Transverse colon (tissue), 4 donors: ENCODE measurements around the gene PKIG. TPM values are rescaled to one million over a fixed set of nuclear protein-coding genes. Genes with fewer than 3 reads are reported as not detected.

Source experiments
- DNase-seq: peaks from one replicate; pipeline ENCODE4 v3.0.0-alpha.2; 2019
- H3K27ac ChIP-seq, 4 donors: fragments of 200-600 bp; sonication (generic); 2 replicates each; pipeline ENCODE4 v1.5.1; 2016 to 2018; ENCODE audit warnings: inconsistent platforms in 4 of 4
- H3K27me3 ChIP-seq: fragments of 200-600 bp; sonication (generic); 2 replicates; pipeline ENCODE4 v1.5.1; 2017; ENCODE audit warnings: inconsistent platforms
- H3K36me3 ChIP-seq, 4 donors: fragments of 200-600 bp; sonication (generic); 2 replicates each; pipeline ENCODE4 v1.5.1; 2017 to 2019; ENCODE audit warnings: inconsistent platforms in 4 of 4
- H3K4me1 ChIP-seq, 4 donors: fragments of 200-600 bp; sonication (generic); 2 replicates each; pipeline ENCODE4 v1.5.1; 2017 to 2020; ENCODE audit warnings: inconsistent platforms in 4 of 4
- H3K4me3 ChIP-seq, 4 donors: fragments of 200-600 bp; sonication (generic); 1 replicate in 1 of 4; 2 replicates in 3 of 4; pipeline versions ENCODE4 v1.5.1 to v1.6.1; 2017 to 2019; ENCODE audit warnings: inconsistent platforms in 4 of 4
- H3K9me3 ChIP-seq, 2 donors: fragments of 200-600 bp; sonication (generic); 2 replicates each; pipeline ENCODE4 v1.5.1; 2017 to 2019; ENCODE audit warnings: inconsistent platforms in 2 of 2
- CTCF ChIP-seq, 5 experiments: fragments of 200-600 bp in 3 of 5; fragments of 450-650 bp in 2 of 5; sonication (generic) in 3 of 5; IDR thresholded peaks; 1 replicate in 2 of 5; 2 replicates in 3 of 5; pipeline ENCODE4 v1.5.1; 2016 to 2017; ENCODE audit warnings: antibody characterized with exemption in 5 of 5, inconsistent platforms in 3 of 5, mild to moderate bottlenecking in 2 of 5, moderate library complexity in 1 of 5
- EP300 ChIP-seq: sonication (generic); formaldehyde crosslinking; IDR thresholded peaks from one replicate; pipeline ENCODE4 v1.6.1; 2017; ENCODE audit warnings: antibody characterized with exemption, low read depth
- POLR2A ChIP-seq: fragments of 450-650 bp; IDR thresholded peaks from one replicate; pipeline ENCODE4 v1.6.1; 2016; ENCODE audit warnings: antibody characterized with exemption, mild to moderate bottlenecking, moderate library complexity
- POLR2AphosphoS5 ChIP-seq, 3 donors: sonication (generic); formaldehyde crosslinking; IDR thresholded peaks; one replicate each; pipeline ENCODE4 v1.6.1; 2016; ENCODE audit warnings: antibody characterized with exemption in 3 of 3
- WGBS, 2 donors: methylation state at CpG; one replicate each; pipeline ENCODE4 v1.1.5; 2018; ENCODE audit warnings: low coverage in 1 of 2; 5-methylcytosine and 5-hydroxymethylcytosine counted together
- in situ Hi-C, 4 donors: fragments of 200-750 bp; cut with MboI; loops; one replicate each; pipeline versions ENCODE4 v1.15.0 to v1.15.1; 2017; ENCODE audit warnings: low sequenced_read_pairs in 3 of 4, low pct_ligation_motif_present in 1 of 4, low pct_unique_long_range_greater_than_20kb in 1 of 4
- intact Hi-C: fragments of 100-400 bp; cut with DNase I; formaldehyde crosslinking; loops from one replicate; pipeline ENCODE4 v1.15.1; 2023; ENCODE audit warnings: low total_unique reads
- total RNA-seq, 4 donors: library from RNA; depleted of rRNA; stranded (reverse); fragments of >200 nt; gene quantifications; one replicate each; pipeline ENCODE4 v1.1.0, GENCODE V29; 2016

PKIG gene
- total RNA-seq: 100 to 1,000 TPM in 1 of 4 donors, 10 to 100 TPM in 3; 40.8 to 106 (median 80.4) TPM

GRCh38 chr20:44582311-44583025, at the start of gene PKIG:
TSS of gene PKIG (plus strand) at chr20:44582579. CDS start at chr20:44614557, 31,978 bp downstream.
- H3K27me3 ChIP-seq: no peaks in the 10 kb centered on the region
- no peak for TF ChIP-seq CTCF (IDR thresholded peaks at IDR 0.05)
- peak; percentile 58 to 70 (median 66) for TF ChIP-seq POLR2AphosphoS5 (IDR thresholded peaks at IDR 0.05)
- no peak for TF ChIP-seq EP300
- TF ChIP-seq POLR2A: peak; percentile 34
- H3K9me3 ChIP-seq: no peaks in the 10 kb centered on the region
- H3K36me3 ChIP-seq: no peaks in the 10 kb centered on the region
- peak within 1 kb of the TSS in 3 of 4 donors; percentile 13 to 45 (median 20) for H3K4me3 ChIP-seq
- WGBS, 2 donors: 39 to 41% methylated on average over 5 to 6 of the region's 6 CpGs
- H3K27ac ChIP-seq: peak within 1 kb of the TSS; percentile 80 to 87 (median 86)
- H3K4me1 ChIP-seq: peaks cover 14 to 60% (median 38%) of the 10 kb centered on the region in 4 donors
- in situ Hi-C loops (no loop called here), intact Hi-C loops (no loop called here)
- DNase-seq: no peak

GRCh38 chr20:44532981-44533331, 49.4 kb upstream of the PKIG start:
- no peaks in the 10 kb centered on the region for H3K27me3 ChIP-seq
- no peaks in the 10 kb centered on the region for H3K9me3 ChIP-seq
- in situ Hi-C loops: loop anchor here in 2 of 4 donors (10.0 kb wide), 1 partner anchor 72 kb away; no protein-coding TSS in a partner anchor
- peak overlapping the region; percentile 79 to 87 (median 82) for H3K27ac ChIP-seq
- H3K4me3 ChIP-seq: peak overlapping the region in 2 of 4 donors; percentile 65 to 73
- peaks cover 3 to 49% (median 47%) of the 10 kb centered on the region in 4 donors for H3K4me1 ChIP-seq
- no peaks in the 10 kb centered on the region for H3K36me3 ChIP-seq
- no peak for DNase-seq
- 73 to 75% methylated on average over 2 of the region's 2 CpGs for WGBS, 2 donors
- intact Hi-C loops: loop anchor here (5.0 kb wide), 1 partner anchor 204 kb away; no protein-coding TSS in a partner anchor
- TF ChIP-seq CTCF (IDR thresholded peaks at IDR 0.05) (no peak), POLR2AphosphoS5 (IDR thresholded peaks at IDR 0.05) (no peak), EP300 (no peak), POLR2A (no peak)

GRCh38 chr20:44533928-44534327, 48.5 kb upstream of the PKIG start:
- intact Hi-C loops: loop anchor here (5.0 kb wide), 1 partner anchor 203 kb away; no protein-coding TSS in a partner anchor
- H3K27ac ChIP-seq: peak overlapping the region in 2 of 4 donors; percentile 79 to 87
- H3K36me3 ChIP-seq: no peaks in the 10 kb centered on the region
- peaks cover 3 to 54% (median 47%) of the 10 kb centered on the region in 4 donors for H3K4me1 ChIP-seq
- no peaks in the 10 kb centered on the region for H3K27me3 ChIP-seq
- DNase-seq: no peak
- no peak overlapping the region for H3K4me3 ChIP-seq
- 74 to 78% methylated on average over 4 of the region's 4 CpGs for WGBS, 2 donors
- H3K9me3 ChIP-seq: no peaks in the 10 kb centered on the region
- in situ Hi-C loops: loop anchor here in 2 of 4 donors (10.0 kb wide), 1 partner anchor 71 kb away; no protein-coding TSS in a partner anchor
- no peak for TF ChIP-seq POLR2A

GRCh38 chr20:44536175-44536574, 46.2 kb upstream of the PKIG start:
- 37% methylated on average over 2 to 3 of the region's 3 CpGs for WGBS, 2 donors

More at GRCh38 chr20:44536175-44536574, 46.2 kb upstream of the PKIG start:
- H3K4me1 ChIP-seq: peaks cover 2 to 60% (median 48%) of the 10 kb centered on the region in 4 donors
- H3K27me3 ChIP-seq: no peaks in the 10 kb centered on the region
- peak overlapping the region; percentile 60 to 83 (median 80) for H3K27ac ChIP-seq
- no peaks in the 10 kb centered on the region for H3K36me3 ChIP-seq
- in situ Hi-C loops (loop anchor here in 2 of 4 donors (10.0 kb wide), 1 partner anchor 69 kb away; no protein-coding TSS in a partner anchor), intact Hi-C loops (no loop called here)
- TF ChIP-seq POLR2A (no peak), EP300 (no peak), POLR2AphosphoS5 (IDR thresholded peaks at IDR 0.05) (no peak), CTCF (IDR thresholded peaks at IDR 0.05) (no peak)
- H3K9me3 ChIP-seq: no peaks in the 10 kb centered on the region
- H3K4me3 ChIP-seq: peak overlapping the region in 2 of 4 donors; percentile 6 to 12
- DNase-seq: peak; percentile 25
